ENCODE measurements around the gene TBX1.

DNA sequence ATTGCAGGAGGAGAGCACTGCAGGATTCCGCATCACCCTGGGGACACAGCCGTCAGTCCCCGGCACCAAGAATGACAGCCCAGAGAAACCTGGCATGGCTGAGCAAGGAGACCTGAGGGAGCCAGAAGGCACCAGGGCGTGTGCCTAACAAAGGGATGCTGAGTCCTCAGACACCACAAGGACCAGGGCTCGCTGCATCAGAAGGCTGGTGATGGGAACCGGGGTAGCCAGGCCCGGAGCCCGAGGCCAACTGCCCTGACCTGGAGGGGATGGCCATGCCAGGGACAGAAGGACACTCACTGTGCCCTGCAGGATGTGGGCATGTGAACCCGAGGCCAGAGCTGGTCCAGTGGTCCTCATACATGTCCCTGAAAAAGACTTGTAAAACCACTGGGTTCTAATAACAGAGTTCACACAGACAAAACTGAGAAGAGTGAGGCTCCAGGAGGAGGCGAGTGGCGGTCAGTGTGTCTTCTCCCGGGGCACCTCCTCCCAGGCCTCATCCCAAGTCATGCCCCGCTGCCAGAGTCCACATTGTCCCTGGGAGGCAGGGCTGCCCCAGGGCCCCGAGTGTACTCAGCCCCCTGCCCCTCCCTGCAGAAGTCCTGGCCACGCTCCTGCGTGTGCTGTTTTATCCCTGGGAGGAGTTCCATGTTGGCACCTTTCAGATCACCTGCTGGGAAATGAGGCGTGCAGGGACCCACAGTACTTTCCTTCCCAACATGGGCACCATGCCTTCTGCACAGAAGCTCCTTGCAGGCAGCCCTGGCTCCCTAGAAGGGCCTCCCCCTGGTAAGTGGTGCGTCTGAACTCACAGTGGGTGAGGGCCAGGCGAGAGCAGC is 42.5 kb downstream of the TBX1 start:
- TF ChIP-seq, protein P1, sequence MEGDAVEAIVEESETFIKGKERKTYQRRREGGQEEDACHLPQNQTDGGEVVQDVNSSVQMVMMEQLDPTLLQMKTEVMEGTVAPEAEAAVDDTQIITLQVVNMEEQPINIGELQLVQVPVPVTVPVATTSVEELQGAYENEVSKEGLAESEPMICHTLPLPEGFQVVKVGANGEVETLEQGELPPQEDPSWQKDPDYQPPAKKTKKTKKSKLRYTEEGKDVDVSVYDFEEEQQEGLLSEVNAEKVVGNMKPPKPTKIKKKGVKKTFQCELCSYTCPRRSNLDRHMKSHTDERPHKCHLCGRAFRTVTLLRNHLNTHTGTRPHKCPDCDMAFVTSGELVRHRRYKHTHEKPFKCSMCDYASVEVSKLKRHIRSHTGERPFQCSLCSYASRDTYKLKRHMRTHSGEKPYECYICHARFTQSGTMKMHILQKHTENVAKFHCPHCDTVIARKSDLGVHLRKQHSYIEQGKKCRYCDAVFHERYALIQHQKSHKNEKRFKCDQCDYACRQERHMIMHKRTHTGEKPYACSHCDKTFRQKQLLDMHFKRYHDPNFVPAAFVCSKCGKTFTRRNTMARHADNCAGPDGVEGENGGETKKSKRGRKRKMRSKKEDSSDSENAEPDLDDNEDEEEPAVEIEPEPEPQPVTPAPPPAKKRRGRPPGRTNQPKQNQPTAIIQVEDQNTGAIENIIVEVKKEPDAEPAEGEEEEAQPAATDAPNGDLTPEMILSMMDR (IDR thresholded peaks at IDR 0.05), result no peak
- TF ChIP-seq ZFX (IDR thresholded peaks at IDR 0.05; ENCODE audit: borderline replicate concordance), result no peak

Measured in 22Rv1 (cell line).